CD4-positive, alpha-beta T cell (primary cell): ENCODE results near the gene C11orf91. TPM values are rescaled to one million over a fixed set of nuclear protein-coding genes. Genes with fewer than 3 reads are reported as not detected.

ENCODE experiments used
- ATAC-seq: fragments of 200-7000 bp; cut with Tn5 transposase; one replicate; pipeline ENCODE4 v1.10.0; 2022; ENCODE audit warnings: mild to moderate bottlenecking; ENCODE audit not compliant: poor library complexity
- CTCF ChIA-PET: fragments of 350-600 bp; sonication (Branson Sonifier 250); formaldehyde crosslinking; loops from one replicate; lab custom pipeline; 2021; ENCODE audit warnings: antibody characterized with exemption, inconsistent platforms; lab: Charles Lee
- POLR2A ChIA-PET: fragments of 350-600 bp; sonication (Branson Sonifier 250); formaldehyde crosslinking; loops from one replicate; lab custom pipeline; 2021; ENCODE audit warnings: antibody characterized with exemption, inconsistent platforms; lab: Charles Lee
- DNase-seq, 14 experiments: peaks; one replicate each; pipeline ENCODE4 v3.0.0-alpha.2; 2013 to 2020; ENCODE audit warnings: mixed read lengths in 2 of 14
- H3K27ac ChIP-seq, 2 donors: one replicate each; pipeline versions ENCODE4 v1.5.1 to v1.7.0; 2013; ENCODE audit warnings: low read length in 2 of 2, low read depth in 1 of 2, mild to moderate bottlenecking in 1 of 2
- H3K27me3 ChIP-seq, 2 experiments: 1 replicate in 1 of 2; 2 replicates in 1 of 2; pipeline versions ENCODE4 v1.6.1 to v1.7.0; 2013; ENCODE audit warnings: low read length in 2 of 2, control low read depth in 1 of 2, mild to moderate bottlenecking in 1 of 2, moderate library complexity in 1 of 2; ENCODE audit not compliant: insufficient read depth in 2 of 2, control insufficient read depth in 1 of 2
- H3K36me3 ChIP-seq: one replicate; pipeline ENCODE4 v1.6.1; 2013; ENCODE audit warnings: low read length, control low read depth; ENCODE audit not compliant: insufficient read depth
- H3K4me1 ChIP-seq: one replicate; pipeline ENCODE4 v1.6.1; 2013; ENCODE audit warnings: low read length, control low read depth; ENCODE audit not compliant: insufficient read depth
- H3K4me3 ChIP-seq: one replicate; pipeline ENCODE4 v1.5.1; 2013; ENCODE audit warnings: mild to moderate bottlenecking, low read length, moderate library complexity
- H3K9me3 ChIP-seq, 2 experiments: 1 replicate in 1 of 2; 2 replicates in 1 of 2; pipeline versions ENCODE4 v1.6.1 to v1.7.0; 2013; ENCODE audit warnings: low read length in 2 of 2, mild to moderate bottlenecking in 2 of 2, control low read depth in 1 of 2, moderate library complexity in 1 of 2; ENCODE audit not compliant: control insufficient read depth in 1 of 2, insufficient read depth in 1 of 2
- H3K27ac Mint-ChIP-seq: one replicate; pipeline ENCODE4 v1.8.0; 2020; ENCODE audit warnings: mixed read lengths
- H3K27me3 Mint-ChIP-seq: one replicate; pipeline ENCODE4 v1.8.0; 2021; ENCODE audit warnings: mixed read lengths
- H3K36me3 Mint-ChIP-seq: one replicate; pipeline ENCODE4 v1.8.0; 2021; ENCODE audit warnings: low read depth, mixed read lengths
- H3K4me1 Mint-ChIP-seq: one replicate; pipeline ENCODE4 v1.8.0; 2021; ENCODE audit warnings: low read depth, mixed read lengths
- H3K4me3 Mint-ChIP-seq: one replicate; pipeline ENCODE4 v1.8.0; 2020; ENCODE audit warnings: mild to moderate bottlenecking, mixed read lengths
- H3K9me3 Mint-ChIP-seq: one replicate; pipeline ENCODE4 v1.8.0; 2020; ENCODE audit warnings: mixed read lengths
- CTCF ChIP-seq: fragments of 200-600 bp; IDR thresholded peaks from one replicate; pipeline ENCODE4 v1.8.0; 2022; ENCODE audit warnings: antibody characterized with exemption, mild to moderate bottlenecking
- intact Hi-C, 2 experiments: fragments of 100-400 bp; cut with DNase I in 1 of 2; cut with micrococcal nuclease in 1 of 2; formaldehyde crosslinking; loops; one replicate each; pipeline versions ENCODE4 v1.15.1 to v1.9.0; 2023 to 2025; cut with DNase I, micrococcal nuclease
- total RNA-seq, 174 experiments: library from RNA in 2 of 174; stranded (reverse) in 2 of 174; gene quantifications; one replicate each; pipeline ENCODE4 v1.2.3 and lab custom pipeline; 2021 to 2026

Gene C11orf91
- total RNA-seq, 2 experiments from 2014 or later: 0.45 TPM; not detected in 1

- H3K27me3 Mint-ChIP-seq: peaks cover 20% of the 10 kb centered on the region
- H3K4me3 Mint-ChIP-seq: no peak overlapping the region
- Histone ChIP-seq H3K27ac (no peak overlapping the region), H3K36me3 (no peaks in the 10 kb centered on the region), H3K27me3 (no peaks in the 10 kb centered on the region), H3K9me3 (no peaks in the 10 kb centered on the region), H3K4me3 (no peak overlapping the region), H3K4me1 (no peaks in the 10 kb centered on the region)
- ATAC-seq (no peak), DNase-seq (no peak)
- POLR2A ChIA-PET: no interaction called here
- no peak overlapping the region for H3K27ac Mint-ChIP-seq
- intact Hi-C loops: no loop called here
- TF ChIP-seq CTCF: no peak
- CTCF ChIA-PET: no interaction called here
- H3K36me3 Mint-ChIP-seq: no peaks in the 10 kb centered on the region
- no peaks in the 10 kb centered on the region for H3K4me1 Mint-ChIP-seq
- H3K9me3 Mint-ChIP-seq: no peaks in the 10 kb centered on the region
These were observed 41.1 kb downstream of the C11orf91 start for GRCh38 chr11:33659370-33660139.

GRCh38 chr11:33658195-33658900 lies 42.3 kb downstream of the C11orf91 start:
- Histone ChIP-seq H3K9me3 (no peaks in the 10 kb centered on the region), H3K27ac (no peak overlapping the region), H3K27me3 (no peaks in the 10 kb centered on the region), H3K4me3 (no peak overlapping the region), H3K36me3 (no peaks in the 10 kb centered on the region), H3K4me1 (no peaks in the 10 kb centered on the region)
- POLR2A ChIA-PET: no interaction called here
- Mint-ChIP-seq H3K27me3 (peaks cover 24% of the 10 kb centered on the region), H3K27ac (no peak overlapping the region), H3K9me3 (no peaks in the 10 kb centered on the region), H3K4me1 (no peaks in the 10 kb centered on the region), H3K36me3 (no peaks in the 10 kb centered on the region), H3K4me3 (no peak overlapping the region)
- no peak for TF ChIP-seq CTCF
- intact Hi-C loops: no loop called here
- CTCF ChIA-PET: no interaction called here
- DNase-seq (no peak), ATAC-seq (no peak)

- Mint-ChIP-seq H3K4me3 (no peak overlapping the region), H3K27me3 (peaks cover 25% of the 10 kb centered on the region), H3K4me1 (no peaks in the 10 kb centered on the region), H3K27ac (no peak overlapping the region), H3K9me3 (no peaks in the 10 kb centered on the region), H3K36me3 (no peaks in the 10 kb centered on the region)
- ATAC-seq: no peak
- CTCF ChIA-PET: no interaction called here
- Histone ChIP-seq H3K36me3 (no peaks in the 10 kb centered on the region), H3K27ac (no peak overlapping the region), H3K4me1 (no peaks in the 10 kb centered on the region), H3K9me3 (no peaks in the 10 kb centered on the region), H3K27me3 (no peaks in the 10 kb centered on the region), H3K4me3 (no peak overlapping the region)
- POLR2A ChIA-PET: no interaction called here
- intact Hi-C loops: no loop called here
- TF ChIP-seq CTCF: no peak
- no peak for DNase-seq
These were observed 42.9 kb downstream of the C11orf91 start for GRCh38 chr11:33657757-33658156.
